Bronchial epithelial cell (primary cell): ENCODE data around the gene MYH11. TPM values are rescaled to one million over a fixed set of nuclear protein-coding genes. Genes with fewer than 3 reads are reported as not detected.
"Not testable (repeated sequence)": the region's sequence is repeated elsewhere in the genome, so short reads cannot be mapped to it uniquely, and the experiment has no call there.

Experiments used
- DNase-seq: peaks from one replicate; pipeline ENCODE4 v3.0.0-alpha.2; 2010; ENCODE audit warnings: low read depth
- FAIRE-seq: peaks from 2 replicates; lab custom pipeline; 2011; peaks lifted over from hg19 to GRCh38; lab: Jason Lieb, UNC
- H3K27me3 ChIP-seq: 2 replicates; pipeline ENCODE4 v1.5.1; 2011; ENCODE audit warnings: low read length; ENCODE audit not compliant: control insufficient read depth, insufficient read depth
- H3K36me3 ChIP-seq: 2 replicates; pipeline ENCODE4 v1.5.1; 2011; ENCODE audit warnings: low read length; ENCODE audit not compliant: control insufficient read depth, insufficient read depth
- H3K4me3 ChIP-seq: 2 replicates; pipeline ENCODE4 v1.5.1; 2011; ENCODE audit warnings: mild to moderate bottlenecking, low read depth, low read length, control low read depth
- total RNA-seq: library from RNA; depleted of rRNA; stranded (reverse); fragments of >200 nt; gene quantifications from 2 replicates; pipeline ENCODE4 v1.2.1, GENCODE V29; 2014
- TF ChIP-seq, protein P1 (sequence below): IDR thresholded peaks from 2 replicates; pipeline ENCODE4 v1.5.1; 2011; ENCODE audit warnings: mild to moderate bottlenecking, moderate library complexity, low read length, control low read depth, inconsistent platforms; ENCODE audit not compliant: insufficient read depth, severe bottlenecking

Gene MYH11
- total RNA-seq, 1 donor from 2014 or later: under 0.01 TPM

DNA sequence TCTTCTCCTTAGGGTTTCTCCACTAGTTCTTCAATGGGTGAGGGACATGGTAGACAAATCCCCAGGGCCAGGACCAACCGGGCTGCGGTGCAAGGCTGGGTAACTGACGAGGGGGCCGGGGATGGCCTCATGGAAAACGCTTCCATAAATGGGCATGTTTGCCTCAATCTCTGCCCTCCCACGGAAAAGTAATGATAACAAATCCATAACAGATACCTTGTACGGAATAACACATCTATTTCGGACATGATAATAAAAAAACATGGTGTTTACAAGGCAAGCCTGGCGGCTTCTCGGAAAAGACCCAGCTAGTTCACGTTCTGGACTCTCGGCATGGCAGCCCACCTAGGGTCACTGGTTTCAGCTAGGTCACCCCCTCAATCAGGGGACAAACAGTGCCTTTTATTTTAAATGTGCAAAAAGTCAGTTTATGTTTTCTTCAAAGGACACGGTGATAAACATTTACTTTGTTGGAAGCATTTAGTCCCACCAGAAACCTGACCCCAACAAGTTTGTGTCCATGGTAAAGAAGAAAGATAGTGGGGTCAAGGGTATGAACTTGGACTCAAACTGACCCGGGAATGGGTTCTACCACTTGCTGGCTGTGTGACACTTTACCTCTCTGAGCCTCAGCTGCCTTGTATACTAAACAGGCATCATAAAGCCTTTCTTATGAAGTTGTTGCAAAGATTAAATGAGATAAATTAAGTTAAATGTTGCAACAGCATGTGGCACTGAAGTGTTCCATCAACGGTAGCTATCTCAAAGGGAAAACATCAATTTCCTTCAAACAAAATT lies 1.7 kb downstream of the MYH11 start:
- TF ChIP-seq, protein P1, sequence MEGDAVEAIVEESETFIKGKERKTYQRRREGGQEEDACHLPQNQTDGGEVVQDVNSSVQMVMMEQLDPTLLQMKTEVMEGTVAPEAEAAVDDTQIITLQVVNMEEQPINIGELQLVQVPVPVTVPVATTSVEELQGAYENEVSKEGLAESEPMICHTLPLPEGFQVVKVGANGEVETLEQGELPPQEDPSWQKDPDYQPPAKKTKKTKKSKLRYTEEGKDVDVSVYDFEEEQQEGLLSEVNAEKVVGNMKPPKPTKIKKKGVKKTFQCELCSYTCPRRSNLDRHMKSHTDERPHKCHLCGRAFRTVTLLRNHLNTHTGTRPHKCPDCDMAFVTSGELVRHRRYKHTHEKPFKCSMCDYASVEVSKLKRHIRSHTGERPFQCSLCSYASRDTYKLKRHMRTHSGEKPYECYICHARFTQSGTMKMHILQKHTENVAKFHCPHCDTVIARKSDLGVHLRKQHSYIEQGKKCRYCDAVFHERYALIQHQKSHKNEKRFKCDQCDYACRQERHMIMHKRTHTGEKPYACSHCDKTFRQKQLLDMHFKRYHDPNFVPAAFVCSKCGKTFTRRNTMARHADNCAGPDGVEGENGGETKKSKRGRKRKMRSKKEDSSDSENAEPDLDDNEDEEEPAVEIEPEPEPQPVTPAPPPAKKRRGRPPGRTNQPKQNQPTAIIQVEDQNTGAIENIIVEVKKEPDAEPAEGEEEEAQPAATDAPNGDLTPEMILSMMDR: no peak
- Histone ChIP-seq H3K27me3 (peaks cover 20% of the 10 kb centered on the region), H3K4me3 (no peak overlapping the region), H3K36me3 (no peaks in the 10 kb centered on the region)
- FAIRE-seq: no peak
- no peak for DNase-seq

GRCh38 chr16:15854061-15854460 lies 2.8 kb downstream of the MYH11 start:
- TF ChIP-seq, protein P1: no peak
- no peak for DNase-seq
- Histone ChIP-seq H3K36me3 (no peaks in the 10 kb centered on the region), H3K27me3 (peaks cover 20% of the 10 kb centered on the region), H3K4me3 (no peak overlapping the region)
- FAIRE-seq: no peak

GRCh38 chr16:15853021-15853420 lies 3.8 kb downstream of the MYH11 start:
- FAIRE-seq (no peak), DNase-seq (no peak)
- no peaks in the 10 kb centered on the region for H3K36me3 ChIP-seq
- no peak overlapping the region for H3K4me3 ChIP-seq
- peaks cover 20% of the 10 kb centered on the region for H3K27me3 ChIP-seq
- TF ChIP-seq, protein P1: no peak

DNA sequence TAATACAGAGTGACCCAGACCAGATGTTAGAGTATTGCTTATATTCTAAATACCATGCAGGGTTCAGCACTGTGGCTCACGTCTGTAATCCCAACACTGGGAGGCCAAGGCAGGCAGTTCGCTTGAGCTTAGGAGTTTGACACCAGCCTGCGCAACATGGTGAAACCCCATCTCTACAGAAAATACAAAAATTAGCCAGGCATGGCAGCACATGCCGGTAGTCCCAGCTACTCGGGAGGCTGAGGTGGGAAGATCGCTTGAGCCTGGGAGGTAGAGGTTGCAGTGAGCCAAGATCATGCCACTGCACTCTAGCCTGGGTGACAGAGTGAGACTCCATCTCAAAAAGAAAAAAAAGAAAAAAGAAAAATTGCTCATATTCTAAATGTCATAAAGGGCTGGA lies 6.3 kb downstream of the MYH11 start:
- not testable (repeated sequence) for H3K27me3 ChIP-seq, DNase-seq, H3K4me3 ChIP-seq, FAIRE-seq, H3K36me3 ChIP-seq

DNA sequence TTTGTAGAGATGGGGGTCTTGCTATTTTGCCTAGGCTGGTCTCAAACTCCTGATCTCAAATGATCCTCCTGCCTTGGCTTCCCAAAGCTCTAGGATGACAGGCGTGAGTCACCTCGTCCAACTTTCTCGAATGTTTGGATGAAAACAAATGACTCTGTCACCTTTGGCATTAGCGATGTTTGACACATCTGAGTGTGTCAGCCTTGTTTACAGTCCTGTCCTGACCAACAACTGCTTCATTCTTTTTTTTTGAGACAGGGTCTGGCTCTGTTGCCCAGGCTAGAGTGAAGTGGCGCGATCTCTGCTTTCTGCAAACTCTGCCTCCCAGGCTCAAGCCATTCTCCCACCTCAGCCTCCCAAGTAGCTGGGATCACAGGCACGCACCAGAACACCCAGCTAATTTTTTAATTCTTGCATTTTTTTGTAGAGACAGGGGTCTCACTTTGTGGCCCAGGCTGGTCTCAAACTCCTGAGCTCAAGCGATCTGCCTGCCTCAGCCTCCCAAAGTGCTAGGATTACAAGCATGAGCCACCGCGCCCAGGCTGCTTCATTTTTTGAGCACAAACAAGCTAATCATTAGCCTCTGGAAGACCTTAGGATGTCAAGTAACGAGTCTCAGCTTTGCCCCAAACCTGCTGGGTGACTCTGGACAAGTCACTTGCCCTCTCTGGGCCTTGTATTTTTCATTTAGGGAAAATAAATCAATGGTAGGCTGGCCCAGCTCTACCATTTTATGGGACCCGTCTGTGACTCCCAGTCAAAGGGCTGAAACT lies 7.4 kb downstream of the MYH11 start:
- FAIRE-seq: no peak
- TF ChIP-seq, protein P1: no peak
- no peak for DNase-seq
- Histone ChIP-seq H3K4me3 (no peak overlapping the region), H3K36me3 (no peaks in the 10 kb centered on the region), H3K27me3 (no peaks in the 10 kb centered on the region)

DNA sequence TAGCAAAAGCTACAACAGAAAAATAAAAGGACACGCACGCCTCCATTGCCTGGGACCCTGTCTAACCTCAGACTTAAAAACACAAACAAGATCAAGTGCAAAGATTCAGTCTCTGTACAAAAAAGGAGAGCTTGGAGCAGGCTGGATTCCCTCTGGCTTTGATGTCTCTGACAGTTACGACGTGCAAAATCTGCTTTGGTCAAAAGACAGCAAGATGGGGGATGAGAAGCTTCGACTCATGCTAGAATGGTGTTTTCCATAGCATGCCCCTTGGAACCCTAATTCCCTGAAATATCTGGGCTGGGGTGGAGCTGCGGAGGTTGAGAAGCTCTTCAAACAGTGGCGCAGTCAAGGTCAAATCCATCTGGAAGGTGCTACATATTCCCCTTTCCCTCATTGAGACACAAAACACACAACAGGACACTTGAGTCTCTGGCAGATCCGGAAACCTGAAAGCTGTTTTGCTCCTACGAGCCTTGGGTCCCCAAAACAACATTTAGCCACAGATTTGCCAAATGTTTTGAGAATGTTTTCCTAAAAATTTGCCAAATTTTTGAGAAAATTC lies 9.1 kb downstream of the MYH11 start:
- DNase-seq (no peak), FAIRE-seq (no peak)
- no peaks in the 10 kb centered on the region for H3K27me3 ChIP-seq
- no peak overlapping the region for H3K4me3 ChIP-seq
- TF ChIP-seq, protein P1: no peak
- H3K36me3 ChIP-seq: no peaks in the 10 kb centered on the region
